ENCODE measurements around the gene ATF7.

DNA sequence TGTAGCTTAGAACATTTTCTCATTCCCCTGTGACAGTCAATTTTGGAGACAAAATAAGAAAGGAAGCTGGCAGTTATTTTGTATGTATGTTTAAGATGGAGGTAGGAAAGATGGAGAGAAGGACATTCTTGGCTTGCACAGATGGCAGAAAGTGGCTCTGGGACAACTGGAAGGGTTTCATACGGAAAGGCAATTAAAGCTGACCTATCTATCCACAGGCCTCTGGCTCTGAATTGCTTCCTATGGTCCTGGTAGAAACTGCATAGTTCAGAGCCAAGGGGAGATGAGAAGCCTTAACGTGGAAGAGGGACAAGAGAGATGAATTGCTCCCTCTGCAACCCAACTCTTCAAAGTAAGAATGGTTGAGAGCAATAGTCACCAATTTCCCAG, 110.9 kb downstream of the ATF7 start:
- no peak for TF ChIP-seq POLR2A (IDR thresholded peaks at IDR 0.05)
- TF ChIP-seq, protein P1, sequence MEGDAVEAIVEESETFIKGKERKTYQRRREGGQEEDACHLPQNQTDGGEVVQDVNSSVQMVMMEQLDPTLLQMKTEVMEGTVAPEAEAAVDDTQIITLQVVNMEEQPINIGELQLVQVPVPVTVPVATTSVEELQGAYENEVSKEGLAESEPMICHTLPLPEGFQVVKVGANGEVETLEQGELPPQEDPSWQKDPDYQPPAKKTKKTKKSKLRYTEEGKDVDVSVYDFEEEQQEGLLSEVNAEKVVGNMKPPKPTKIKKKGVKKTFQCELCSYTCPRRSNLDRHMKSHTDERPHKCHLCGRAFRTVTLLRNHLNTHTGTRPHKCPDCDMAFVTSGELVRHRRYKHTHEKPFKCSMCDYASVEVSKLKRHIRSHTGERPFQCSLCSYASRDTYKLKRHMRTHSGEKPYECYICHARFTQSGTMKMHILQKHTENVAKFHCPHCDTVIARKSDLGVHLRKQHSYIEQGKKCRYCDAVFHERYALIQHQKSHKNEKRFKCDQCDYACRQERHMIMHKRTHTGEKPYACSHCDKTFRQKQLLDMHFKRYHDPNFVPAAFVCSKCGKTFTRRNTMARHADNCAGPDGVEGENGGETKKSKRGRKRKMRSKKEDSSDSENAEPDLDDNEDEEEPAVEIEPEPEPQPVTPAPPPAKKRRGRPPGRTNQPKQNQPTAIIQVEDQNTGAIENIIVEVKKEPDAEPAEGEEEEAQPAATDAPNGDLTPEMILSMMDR (IDR thresholded peaks at IDR 0.05) = no peak
